ENCODE measurements around the gene LAMA2.

- TF ChIP-seq EZH2phosphoT487 (IDR thresholded peaks at IDR 0.05; ENCODE audit: low read length), result no peak
- TF ChIP-seq EZH2 (optimal IDR thresholded peaks at IDR 0.05; ENCODE audit: low read depth, low read length), result no peak
- no peak for TF ChIP-seq CTCF (IDR thresholded peaks at IDR 0.05; ENCODE audit: low read length)
Measured at GRCh38 chr6:129393654-129394053, 510.7 kb downstream of the LAMA2 start.
